OCI-LY7 (cell line): ENCODE results near the gene SLCO2B1. TPM values are rescaled to one million over a fixed set of nuclear protein-coding genes. Genes with fewer than 3 reads are reported as not detected.

Source experiments
- BruUV-seq: library from RNA; stranded (reverse); fragments of 400-500 nt; replicated peaks from 2 replicates; lab custom pipeline; 2021; lab: Mats Ljungman, UMichigan
- CTCF ChIA-PET: fragments of 300-600 bp; sonication (Branson Sonifier 250); formaldehyde crosslinking; loops from one replicate; lab custom pipeline; 2022; ENCODE audit warnings: antibody characterized with exemption; ENCODE audit not compliant: unreplicated experiment; lab: Charles Lee
- POLR2A ChIA-PET: fragments of 300-600 bp; sonication (Branson Sonifier 250); formaldehyde crosslinking; loops from one replicate; lab custom pipeline; 2022; ENCODE audit warnings: antibody characterized with exemption; lab: Charles Lee
- DNase-seq: peaks from one replicate; pipeline ENCODE4 v3.0.0-alpha.2; 2015; ENCODE audit warnings: low spot score
- H2AFZ ChIP-seq: fragments of 200-600 bp; sonication (generic), shearing (Covaris generic); 2 replicates; pipeline ENCODE4 v1.6.1; 2014; ENCODE audit warnings: mild to moderate bottlenecking, antibody characterized with exemption, low read length, moderate library complexity
- H3K27ac ChIP-seq: fragments of 200-600 bp; sonication (generic); 2 replicates; pipeline ENCODE4 v1.5.1; 2014; ENCODE audit warnings: mixed run types, low read depth, mild to moderate bottlenecking, moderate library complexity, low read length, inconsistent platforms; ENCODE audit not compliant: poor library complexity, severe bottlenecking
- H3K36me3 ChIP-seq: fragments of 200-600 bp; sonication (generic); 2 replicates; pipeline ENCODE4 v1.6.1; 2014; ENCODE audit warnings: mild to moderate bottlenecking, antibody characterized with exemption, low read length, moderate library complexity, mixed read lengths; ENCODE audit not compliant: insufficient read depth
- H3K4me1 ChIP-seq: fragments of 200-600 bp; sonication (generic); 2 replicates; pipeline ENCODE4 v1.5.1; 2014; ENCODE audit warnings: mild to moderate bottlenecking, low read length; ENCODE audit not compliant: insufficient read depth, poor library complexity, severe bottlenecking
- H3K4me2 ChIP-seq: fragments of 200-600 bp; sonication (generic); 2 replicates; pipeline ENCODE4 v1.6.1; 2014; ENCODE audit warnings: mild to moderate bottlenecking, low read length
- H3K4me3 ChIP-seq: fragments of 200-600 bp; sonication (generic); 2 replicates; pipeline ENCODE4 v1.5.1; 2014; ENCODE audit warnings: mild to moderate bottlenecking, low read depth, low read length; ENCODE audit not compliant: poor library complexity, severe bottlenecking
- H3K79me2 ChIP-seq: fragments of 200-600 bp; sonication (generic); 2 replicates; pipeline ENCODE4 v1.6.1; 2016; ENCODE audit warnings: low read depth, mild to moderate bottlenecking, low read length, moderate library complexity, mixed read lengths; ENCODE audit not compliant: insufficient read depth
- H3K9me2 ChIP-seq: fragments of 200-600 bp; sonication (generic); 2 replicates; pipeline ENCODE4 v1.6.1; 2016; ENCODE audit warnings: mild to moderate bottlenecking, low read length, mixed read lengths; ENCODE audit not compliant: insufficient read depth
- H3K9me3 ChIP-seq: fragments of 200-600 bp; sonication (generic); 2 replicates; pipeline ENCODE4 v1.6.1; 2014; ENCODE audit warnings: mild to moderate bottlenecking, mixed run types, low read length, mixed read lengths
- H4K20me1 ChIP-seq: fragments of 200-600 bp; sonication (generic); 2 replicates; pipeline ENCODE4 v1.6.1; 2014; ENCODE audit warnings: mild to moderate bottlenecking, antibody characterized with exemption, low read length, moderate library complexity, mixed read lengths; ENCODE audit not compliant: insufficient read depth
- EZH2phosphoT487 ChIP-seq: fragments of 200-600 bp; sonication (generic); IDR thresholded peaks from 2 replicates; pipeline ENCODE4 v1.6.1; 2018; ENCODE audit warnings: low read depth, borderline replicate concordance, mild to moderate bottlenecking, mixed run types, antibody characterized with exemption, low read length, moderate library complexity, mixed read lengths
- intact Hi-C: fragments of 100-400 bp; cut with micrococcal nuclease; formaldehyde crosslinking; loops from one replicate; pipeline ENCODE4 v1.10.0; 2022; ENCODE audit not compliant: unreplicated experiment
- total RNA-seq, 2 experiments: library from RNA; depleted of rRNA in 1 of 2; stranded (reverse); fragments of >200 nt in 1 of 2; shearing (Covaris generic) in 1 of 2; gene quantifications; 2 replicates each; pipeline ENCODE4 v1.2.3, GENCODE V29; 2014 to 2022
- TF ChIP-seq, protein P1 (sequence below): fragments of 200-600 bp; sonication (generic); conservative IDR thresholded peaks from 2 replicates; pipeline ENCODE4 v1.5.1; 2014; ENCODE audit warnings: mild to moderate bottlenecking, antibody characterized with exemption, low read length, moderate library complexity, mixed read lengths

The SLCO2B1 gene
- total RNA-seq, 2 experiments from 2014 or later: 0.03 TPM; not detected in 1

DNA sequence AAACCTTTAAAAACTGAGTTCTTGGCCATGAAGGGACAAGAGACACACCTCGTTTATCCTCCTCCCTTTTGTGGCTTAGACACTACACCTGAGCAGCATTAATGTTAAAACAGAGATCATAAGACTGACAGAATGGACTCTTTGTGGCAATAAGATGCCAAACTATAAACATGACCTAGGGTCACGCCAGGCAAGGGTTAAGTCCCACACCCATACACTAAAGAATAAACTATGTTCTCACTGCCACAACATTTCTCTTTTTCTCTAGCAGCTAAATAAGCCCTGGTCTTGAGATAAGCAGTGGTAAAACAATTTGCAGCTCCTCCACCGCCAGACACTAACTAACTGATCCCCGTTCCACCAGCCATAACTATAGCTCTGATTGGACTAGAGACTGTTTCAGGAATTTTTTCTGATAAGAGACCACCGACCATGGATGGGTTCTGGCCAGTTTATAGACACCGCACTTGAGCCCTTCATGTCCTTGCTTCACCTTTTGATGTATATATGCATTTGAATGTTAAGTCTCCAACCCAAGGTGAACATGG lies 4.9 kb upstream of the SLCO2B1 start:
- ChIA-PET POLR2A (interaction anchor here (0.6 to 1.2 kb wide), 4 partner anchors 10 to 185 kb away, joined by 3 to 4 read pairs (median 4); no protein-coding TSS in a partner anchor), CTCF (interaction anchor here (1.0 kb wide), 1 partner anchor 123 kb away, joined by 3 read pairs; no protein-coding TSS in a partner anchor)
- no TSS peak for BruUV-seq

DNA sequence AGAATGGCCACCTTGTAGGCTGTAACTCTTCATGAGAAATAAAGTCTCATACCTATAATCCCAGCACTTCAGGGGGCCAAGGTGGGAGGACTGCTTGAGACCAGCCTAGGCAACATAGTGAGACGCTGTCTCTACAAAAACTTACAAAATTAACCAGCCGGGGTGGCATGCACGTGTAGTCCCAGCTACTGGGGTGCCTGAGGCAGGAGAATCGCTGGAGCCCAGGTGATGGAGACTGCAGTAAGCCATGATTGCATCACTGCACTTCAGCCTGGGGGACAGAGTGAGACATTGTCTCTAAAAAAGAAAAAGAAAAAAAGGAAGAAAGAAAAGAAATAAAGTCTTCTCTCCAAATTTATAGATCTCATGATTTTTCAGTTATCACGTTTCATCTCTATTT lies 4.2 kb upstream of the SLCO2B1 start:
- DNase-seq: no peak
- H4K20me1 ChIP-seq: no peaks in the 10 kb centered on the region
- no peaks in the 10 kb centered on the region for H3K9me2 ChIP-seq
- no peak overlapping the region for H3K27ac ChIP-seq
- ChIA-PET POLR2A (interaction anchor here (0.7 to 1.2 kb wide), 2 partner anchors 9 to 11 kb away, joined by 3 to 4 read pairs; no protein-coding TSS in a partner anchor), CTCF (interaction anchor here (1.0 kb wide), 1 partner anchor 124 kb away, joined by 3 read pairs; no protein-coding TSS in a partner anchor)
- BruUV-seq: no TSS peak
- intact Hi-C loops: no loop called here
- H3K4me3 ChIP-seq: no peak overlapping the region
- H3K79me2 ChIP-seq: no peaks in the 10 kb centered on the region
- TF ChIP-seq, protein P1, sequence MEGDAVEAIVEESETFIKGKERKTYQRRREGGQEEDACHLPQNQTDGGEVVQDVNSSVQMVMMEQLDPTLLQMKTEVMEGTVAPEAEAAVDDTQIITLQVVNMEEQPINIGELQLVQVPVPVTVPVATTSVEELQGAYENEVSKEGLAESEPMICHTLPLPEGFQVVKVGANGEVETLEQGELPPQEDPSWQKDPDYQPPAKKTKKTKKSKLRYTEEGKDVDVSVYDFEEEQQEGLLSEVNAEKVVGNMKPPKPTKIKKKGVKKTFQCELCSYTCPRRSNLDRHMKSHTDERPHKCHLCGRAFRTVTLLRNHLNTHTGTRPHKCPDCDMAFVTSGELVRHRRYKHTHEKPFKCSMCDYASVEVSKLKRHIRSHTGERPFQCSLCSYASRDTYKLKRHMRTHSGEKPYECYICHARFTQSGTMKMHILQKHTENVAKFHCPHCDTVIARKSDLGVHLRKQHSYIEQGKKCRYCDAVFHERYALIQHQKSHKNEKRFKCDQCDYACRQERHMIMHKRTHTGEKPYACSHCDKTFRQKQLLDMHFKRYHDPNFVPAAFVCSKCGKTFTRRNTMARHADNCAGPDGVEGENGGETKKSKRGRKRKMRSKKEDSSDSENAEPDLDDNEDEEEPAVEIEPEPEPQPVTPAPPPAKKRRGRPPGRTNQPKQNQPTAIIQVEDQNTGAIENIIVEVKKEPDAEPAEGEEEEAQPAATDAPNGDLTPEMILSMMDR: no peak
- TF ChIP-seq EZH2phosphoT487: no peak
- H2AFZ ChIP-seq: no peak overlapping the region
- no peaks in the 10 kb centered on the region for H3K36me3 ChIP-seq
- peaks cover 43% of the 10 kb centered on the region for H3K4me1 ChIP-seq
- no peak overlapping the region for H3K4me2 ChIP-seq
- no peaks in the 10 kb centered on the region for H3K9me3 ChIP-seq

More for the DNA sequence above, 4.9 kb upstream of the SLCO2B1 start:
- Histone ChIP-seq H4K20me1 (no peaks in the 10 kb centered on the region), H3K79me2 (no peaks in the 10 kb centered on the region), H3K4me3 (no peak overlapping the region), H3K4me2 (no peak overlapping the region), H3K27ac (no peak overlapping the region), H3K9me3 (no peaks in the 10 kb centered on the region), H3K9me2 (no peaks in the 10 kb centered on the region), H3K36me3 (no peaks in the 10 kb centered on the region), H3K4me1 (peaks cover 50% of the 10 kb centered on the region), H2AFZ (no peak overlapping the region)
- TF ChIP-seq, protein P1: no peak
- no peak for TF ChIP-seq EZH2phosphoT487
- DNase-seq: no peak
- intact Hi-C loops: no loop called here

DNA sequence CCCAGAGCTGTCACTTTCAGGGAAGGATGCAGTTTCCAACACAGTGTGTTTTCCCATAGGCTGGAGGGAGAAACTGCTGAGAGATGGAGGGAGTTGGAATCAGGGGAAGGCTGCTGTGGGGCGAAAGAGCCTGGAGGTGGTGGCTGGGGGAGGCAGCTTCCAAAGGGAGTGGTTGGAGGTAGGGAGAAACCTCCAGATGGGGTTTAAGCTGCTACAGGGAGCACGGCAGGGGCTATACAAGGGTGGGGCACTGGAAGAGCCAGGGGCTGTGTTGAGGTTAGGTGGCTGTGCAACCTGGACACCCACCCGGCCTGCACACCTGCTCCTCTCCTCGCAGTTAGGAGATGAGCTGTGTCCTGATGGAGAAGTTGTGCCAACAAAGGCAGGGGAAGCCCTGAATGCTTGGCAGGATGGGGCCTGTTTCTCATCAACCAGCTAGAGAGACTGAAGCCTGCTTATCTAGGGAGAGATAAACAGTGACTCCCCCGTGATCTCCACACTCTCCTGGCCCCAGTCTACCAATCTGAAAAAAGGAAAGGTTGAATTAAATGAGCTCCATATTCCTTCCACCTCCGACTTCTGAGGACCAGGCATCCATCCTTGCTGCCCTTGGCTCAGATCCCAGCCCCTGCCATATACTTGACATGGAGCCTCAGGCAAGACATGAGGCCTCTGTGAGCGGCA lies 3.6 kb upstream of the SLCO2B1 start:
- H4K20me1 ChIP-seq: no peaks in the 10 kb centered on the region
- H2AFZ ChIP-seq: no peak overlapping the region
- intact Hi-C loops: no loop called here
- H3K27ac ChIP-seq: no peak overlapping the region
- ChIA-PET POLR2A (interaction anchor here (0.7 to 1.2 kb wide), 2 partner anchors 9 to 120 kb away, joined by 3 to 4 read pairs; no protein-coding TSS in a partner anchor), CTCF (no interaction called here)
- peaks cover 37% of the 10 kb centered on the region for H3K4me1 ChIP-seq
- no peaks in the 10 kb centered on the region for H3K9me3 ChIP-seq
- BruUV-seq: no TSS peak
- H3K79me2 ChIP-seq: no peaks in the 10 kb centered on the region
- no peaks in the 10 kb centered on the region for H3K36me3 ChIP-seq
- no peak overlapping the region for H3K4me2 ChIP-seq
- DNase-seq: no peak
- TF ChIP-seq, protein P1: no peak
- TF ChIP-seq EZH2phosphoT487: no peak
- H3K4me3 ChIP-seq: no peak overlapping the region
- no peaks in the 10 kb centered on the region for H3K9me2 ChIP-seq
